PC-9 (cell line): ENCODE results near the gene TBC1D22A. TPM values are rescaled to one million over a fixed set of nuclear protein-coding genes. Genes with fewer than 3 reads are reported as not detected.
A peak's percentile ranks its signal among the peaks of the same experiment; 100 is the strongest.

ENCODE experiments used
- BruUV-seq: library from RNA; stranded (reverse); fragments of 400-500 nt; replicated peaks from 2 replicates; lab custom pipeline; 2021; lab: Mats Ljungman, UMichigan
- CTCF ChIA-PET: fragments of 300-600 bp; sonication (Branson Sonifier 250); formaldehyde crosslinking; loops from one replicate; lab custom pipeline; 2022; ENCODE audit warnings: antibody characterized with exemption; lab: Charles Lee
- POLR2A ChIA-PET: fragments of 300-600 bp; sonication (Branson Sonifier 250); formaldehyde crosslinking; loops from one replicate; lab custom pipeline; 2022; ENCODE audit warnings: antibody characterized with exemption; ENCODE audit not compliant: unreplicated experiment; lab: Charles Lee
- DNase-seq, 2 experiments: peaks; one replicate each; pipeline versions ENCODE4 v3.0.0 to v3.0.0-alpha.2; 2015 to 2022; ENCODE audit warnings: mixed read lengths in 1 of 2
- H2AFZ ChIP-seq: fragments of 200-600 bp; sonication (generic); 2 replicates; pipeline ENCODE4 v1.8.1; 2017; ENCODE audit warnings: antibody characterized with exemption
- H3F3A ChIP-seq: fragments of 200-600 bp; sonication (generic); 2 replicates; pipeline ENCODE4 v1.8.1; 2017; ENCODE audit warnings: antibody characterized with exemption, mild to moderate bottlenecking, low read depth; ENCODE audit not compliant: insufficient read depth
- H3K27ac ChIP-seq: fragments of 200-600 bp; sonication (generic); 2 replicates; pipeline ENCODE4 v1.6.1; 2016; ENCODE audit warnings: mixed run types
- H3K27me3 ChIP-seq: fragments of 200-600 bp; sonication (generic); 2 replicates; pipeline ENCODE4 v1.6.1; 2016; ENCODE audit warnings: low read depth, mixed run types; ENCODE audit not compliant: insufficient read depth
- H3K36me3 ChIP-seq: fragments of 200-600 bp; sonication (generic); 2 replicates; pipeline ENCODE4 v1.6.1; 2016; ENCODE audit warnings: low read depth, mixed run types
- H3K4me1 ChIP-seq: fragments of 200-600 bp; sonication (generic); replicated peaks from 2 replicates; pipeline ENCODE4 v1.6.1; 2016; ENCODE audit warnings: mixed run types; ENCODE audit not compliant: insufficient read depth
- H3K4me2 ChIP-seq: fragments of 200-600 bp; sonication (generic); 2 replicates; pipeline ENCODE4 v1.6.1; 2017; ENCODE audit warnings: mixed run types
- H3K4me3 ChIP-seq: fragments of 200-600 bp; sonication (generic); 2 replicates; pipeline ENCODE4 v1.6.1; 2016; ENCODE audit warnings: mixed run types
- H3K79me2 ChIP-seq: fragments of 200-600 bp; sonication (generic); 2 replicates; pipeline ENCODE4 v1.6.1; 2017; ENCODE audit warnings: low read depth, mixed run types
- H3K9me2 ChIP-seq: fragments of 200-600 bp; sonication (generic); 2 replicates; pipeline ENCODE4 v1.8.1; 2017; ENCODE audit warnings: mild to moderate bottlenecking; ENCODE audit not compliant: insufficient read depth
- H3K9me3 ChIP-seq: fragments of 200-600 bp; sonication (generic); 2 replicates; pipeline ENCODE4 v1.8.1; 2016; ENCODE audit warnings: low read depth; ENCODE audit not compliant: insufficient read depth
- H4K20me1 ChIP-seq: fragments of 200-600 bp; sonication (generic); 2 replicates; pipeline ENCODE4 v1.8.1; 2017; ENCODE audit not compliant: insufficient read depth
- CTCF ChIP-seq: fragments of 200-600 bp; sonication (generic); conservative IDR thresholded peaks from 2 replicates; pipeline ENCODE4 v1.6.1; 2017; ENCODE audit warnings: mixed run types, antibody characterized with exemption, mild to moderate bottlenecking, moderate library complexity
- EZH2 ChIP-seq: fragments of 200-600 bp; sonication (generic); IDR thresholded peaks from 2 replicates; pipeline ENCODE4 v1.8.0; 2017; ENCODE audit warnings: antibody characterized with exemption, low read depth
- intact Hi-C: fragments of 100-400 bp; cut with micrococcal nuclease; formaldehyde crosslinking; loops from one replicate; pipeline ENCODE4 v1.10.0; 2022; ENCODE audit not compliant: unreplicated experiment
- total RNA-seq: library from RNA; stranded (reverse); gene quantifications from 2 replicates; pipeline ENCODE4 v1.2.3, GENCODE V29; 2021

The TBC1D22A gene
- total RNA-seq, 1 experiment from 2014 or later: 40.3 TPM

GRCh38 chr22:46861468-46862367 lies 99.3 kb downstream of the TBC1D22A start:
- peak in 1 of 2 experiments; percentile 28 for DNase-seq
- CTCF ChIA-PET: no interaction called here
- Histone ChIP-seq H2AFZ (no peak overlapping the region), H3K27me3 (no peaks in the 10 kb centered on the region), H3K9me2 (no peaks in the 10 kb centered on the region), H3K79me2 (peaks cover 11% of the 10 kb centered on the region; the same call in 1 of the 2 replicates), H3K4me2 (no peak overlapping the region), H3F3A (no peaks in the 10 kb centered on the region), H3K9me3 (no peaks in the 10 kb centered on the region), H4K20me1 (peaks cover 50% of the 10 kb centered on the region), H3K27ac (no peak overlapping the region), H3K4me1 (no peaks in the 10 kb centered on the region), H3K4me3 (no peak overlapping the region), H3K36me3 (no peaks in the 10 kb centered on the region)
- intact Hi-C loops: no loop called here
- TF ChIP-seq CTCF: no peak
- POLR2A ChIA-PET: no interaction called here
- BruUV-seq: no TSS peak

- CTCF ChIA-PET: no interaction called here
- no TSS peak for BruUV-seq
Measured at GRCh38 chr22:46862418-46863324, 100.2 kb downstream of the TBC1D22A start.

More at GRCh38 chr22:46862418-46863324, 100.2 kb downstream of the TBC1D22A start:
- Histone ChIP-seq H3K27ac (no peak overlapping the region), H3K9me2 (no peaks in the 10 kb centered on the region), H3K4me2 (no peak overlapping the region), H3K79me2 (peaks cover 6% of the 10 kb centered on the region; the same call in 1 of the 2 replicates), H2AFZ (no peak overlapping the region), H3K4me3 (no peak overlapping the region), H4K20me1 (peaks cover 49% of the 10 kb centered on the region), H3F3A (no peaks in the 10 kb centered on the region), H3K9me3 (no peaks in the 10 kb centered on the region), H3K36me3 (no peaks in the 10 kb centered on the region), H3K4me1 (no peaks in the 10 kb centered on the region), H3K27me3 (no peaks in the 10 kb centered on the region)
- peak in 1 of 2 experiments; percentile 15 for DNase-seq
- no peak for TF ChIP-seq CTCF
- no peak for TF ChIP-seq EZH2
- intact Hi-C loops: no loop called here
- POLR2A ChIA-PET: no interaction called here
